ENCODE data around the gene HMCN2. TPM values are rescaled to one million over a fixed set of nuclear protein-coding genes. Genes with fewer than 3 reads are reported as not detected.

HMCN2 gene
- total RNA-seq, 1 donor from 2014 or later, result 0.15 TPM

DNA sequence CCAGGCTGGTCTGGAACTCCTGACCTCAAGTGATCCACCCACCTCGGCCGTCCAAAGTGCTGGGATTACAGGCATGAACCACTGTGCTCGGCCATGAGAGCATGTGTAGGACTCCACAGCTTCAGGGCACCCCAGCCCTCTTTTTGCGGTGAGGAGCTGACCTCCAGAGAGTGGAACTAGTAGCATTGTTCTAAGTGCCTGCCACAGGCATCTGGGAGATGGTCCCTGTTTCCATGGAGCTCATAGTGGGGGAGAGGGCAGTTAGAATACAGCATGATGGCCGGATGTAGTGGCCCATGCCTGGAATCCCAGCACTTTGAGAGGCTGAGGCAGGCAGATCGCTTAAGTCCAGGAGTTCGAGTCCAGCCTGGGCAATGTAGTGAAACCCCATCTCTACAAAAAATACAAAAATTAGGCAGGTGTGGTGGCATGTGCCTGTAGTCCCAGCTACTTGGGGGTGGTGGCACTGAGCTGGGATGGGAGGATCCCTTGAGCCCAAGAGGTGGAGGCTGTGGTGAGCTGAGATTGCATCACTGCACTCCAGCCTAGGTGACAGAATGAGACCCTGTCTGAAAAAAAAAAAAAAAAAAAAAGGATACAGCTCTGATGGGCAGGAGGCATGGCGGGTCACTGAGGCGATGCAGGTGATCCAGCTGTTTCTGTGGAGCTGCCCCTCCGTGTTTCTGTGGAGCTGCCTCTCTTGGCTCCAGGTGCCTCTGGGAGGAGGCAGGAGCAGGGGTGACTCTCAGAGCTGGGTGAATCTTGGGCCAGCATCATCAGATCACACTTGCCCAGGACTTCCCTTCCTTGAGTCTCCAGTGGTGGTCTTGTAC lies 183.4 kb downstream of the HMCN2 start:
- no peaks in the 10 kb centered on the region for H3K9me3 ChIP-seq (ENCODE audit: low read depth)
- Mint-ChIP-seq H3K27me3 (ENCODE audit: insufficient read depth, low read depth) (peaks cover 13% of the 10 kb centered on the region), H3K36me3 (no peaks in the 10 kb centered on the region), H3K27ac (no peak overlapping the region), H3K4me1 (peaks cover 61% of the 10 kb centered on the region), H3K4me3 (peak overlapping the region; percentile 15), H3K9me3 (no peaks in the 10 kb centered on the region)
- TF ChIP-seq, protein P1, sequence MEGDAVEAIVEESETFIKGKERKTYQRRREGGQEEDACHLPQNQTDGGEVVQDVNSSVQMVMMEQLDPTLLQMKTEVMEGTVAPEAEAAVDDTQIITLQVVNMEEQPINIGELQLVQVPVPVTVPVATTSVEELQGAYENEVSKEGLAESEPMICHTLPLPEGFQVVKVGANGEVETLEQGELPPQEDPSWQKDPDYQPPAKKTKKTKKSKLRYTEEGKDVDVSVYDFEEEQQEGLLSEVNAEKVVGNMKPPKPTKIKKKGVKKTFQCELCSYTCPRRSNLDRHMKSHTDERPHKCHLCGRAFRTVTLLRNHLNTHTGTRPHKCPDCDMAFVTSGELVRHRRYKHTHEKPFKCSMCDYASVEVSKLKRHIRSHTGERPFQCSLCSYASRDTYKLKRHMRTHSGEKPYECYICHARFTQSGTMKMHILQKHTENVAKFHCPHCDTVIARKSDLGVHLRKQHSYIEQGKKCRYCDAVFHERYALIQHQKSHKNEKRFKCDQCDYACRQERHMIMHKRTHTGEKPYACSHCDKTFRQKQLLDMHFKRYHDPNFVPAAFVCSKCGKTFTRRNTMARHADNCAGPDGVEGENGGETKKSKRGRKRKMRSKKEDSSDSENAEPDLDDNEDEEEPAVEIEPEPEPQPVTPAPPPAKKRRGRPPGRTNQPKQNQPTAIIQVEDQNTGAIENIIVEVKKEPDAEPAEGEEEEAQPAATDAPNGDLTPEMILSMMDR (IDR thresholded peaks at IDR 0.05), result no peak
- TF ChIP-seq EZH2 (IDR thresholded peaks at IDR 0.05) (no peak), EZH2phosphoT487 (IDR thresholded peaks at IDR 0.05) (no peak)
- DNase-seq (ENCODE audit: low spot score), result no peak
- no peak overlapping the region for H2AFZ ChIP-seq (replicated peaks)
- peaks cover 16% of the 10 kb centered on the region for H4K20me1 ChIP-seq (ENCODE audit: low read depth)
- H3K27ac ChIP-seq, result no peak overlapping the region
- peaks cover 22% of the 10 kb centered on the region for H3K27me3 ChIP-seq
- H3K36me3 ChIP-seq, result no peaks in the 10 kb centered on the region
- H3K9ac ChIP-seq, result no peak overlapping the region
- H3K4me3 ChIP-seq, result no peak overlapping the region
- H3F3A ChIP-seq (ENCODE audit: low read depth), result peaks cover 34% of the 10 kb centered on the region
- no peak overlapping the region for H3K4me2 ChIP-seq
- H3K79me2 ChIP-seq (ENCODE audit: low read depth), result peaks cover 7% of the 10 kb centered on the region
- peaks cover 28% of the 10 kb centered on the region for H3K4me1 ChIP-seq

DNA sequence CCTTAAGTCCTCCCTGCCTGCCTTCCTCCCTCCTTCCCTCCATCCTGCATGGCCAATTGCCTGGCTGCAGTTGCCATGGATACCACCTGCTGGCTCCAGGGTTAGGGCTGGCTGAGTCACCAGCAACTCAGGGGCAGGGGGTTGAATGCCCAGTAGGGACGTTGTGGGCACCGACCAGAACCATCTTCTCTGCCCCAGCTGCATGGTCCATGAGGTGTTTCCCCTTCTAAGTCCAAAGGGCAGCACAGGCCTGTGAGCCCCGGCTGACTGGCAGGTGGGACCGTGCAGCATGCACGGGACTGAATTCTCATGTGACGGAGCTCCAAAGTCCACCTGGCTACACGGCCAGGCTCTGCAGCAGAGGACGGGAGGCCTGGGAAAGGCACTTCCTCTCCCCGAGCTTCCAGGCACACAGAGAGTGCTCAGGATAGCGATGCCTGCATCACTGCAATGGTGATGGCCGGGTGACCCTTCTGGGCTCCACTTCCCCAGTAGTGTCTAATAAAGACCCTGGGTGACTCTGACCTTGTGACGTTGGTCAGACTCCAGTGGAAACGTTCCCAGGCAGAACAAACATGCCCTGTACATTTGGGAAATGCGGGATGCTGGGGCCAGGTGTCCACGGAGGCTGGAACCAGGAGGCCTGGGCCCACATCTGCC lies 184.9 kb downstream of the HMCN2 start:
- H3K9ac ChIP-seq, result no peak overlapping the region
- no peak for TF ChIP-seq EZH2phosphoT487 (IDR thresholded peaks at IDR 0.05)
- no peak for TF ChIP-seq EZH2 (IDR thresholded peaks at IDR 0.05)
- TF ChIP-seq, protein P1 (IDR thresholded peaks at IDR 0.05), result no peak
- Mint-ChIP-seq H3K4me3 (no peak overlapping the region), H3K27me3 (ENCODE audit: insufficient read depth, low read depth) (peaks cover 12% of the 10 kb centered on the region), H3K9me3 (no peaks in the 10 kb centered on the region), H3K4me1 (peaks cover 61% of the 10 kb centered on the region), H3K36me3 (no peaks in the 10 kb centered on the region), H3K27ac (no peak overlapping the region)
- no peak overlapping the region for H2AFZ ChIP-seq (replicated peaks)
- H3K36me3 ChIP-seq, result no peaks in the 10 kb centered on the region
- no peak overlapping the region for H3K4me3 ChIP-seq
- H4K20me1 ChIP-seq (ENCODE audit: low read depth), result peaks cover 13% of the 10 kb centered on the region
- H3F3A ChIP-seq (ENCODE audit: low read depth), result peaks cover 23% of the 10 kb centered on the region
- no peaks in the 10 kb centered on the region for H3K9me3 ChIP-seq (ENCODE audit: low read depth)
- peaks cover 22% of the 10 kb centered on the region for H3K4me1 ChIP-seq
- H3K27ac ChIP-seq, result no peak overlapping the region
- no peak overlapping the region for H3K4me2 ChIP-seq
- H3K79me2 ChIP-seq (ENCODE audit: low read depth), result peaks cover 7% of the 10 kb centered on the region
- DNase-seq (ENCODE audit: low spot score), result no peak
- peaks cover 7% of the 10 kb centered on the region for H3K27me3 ChIP-seq

DNA sequence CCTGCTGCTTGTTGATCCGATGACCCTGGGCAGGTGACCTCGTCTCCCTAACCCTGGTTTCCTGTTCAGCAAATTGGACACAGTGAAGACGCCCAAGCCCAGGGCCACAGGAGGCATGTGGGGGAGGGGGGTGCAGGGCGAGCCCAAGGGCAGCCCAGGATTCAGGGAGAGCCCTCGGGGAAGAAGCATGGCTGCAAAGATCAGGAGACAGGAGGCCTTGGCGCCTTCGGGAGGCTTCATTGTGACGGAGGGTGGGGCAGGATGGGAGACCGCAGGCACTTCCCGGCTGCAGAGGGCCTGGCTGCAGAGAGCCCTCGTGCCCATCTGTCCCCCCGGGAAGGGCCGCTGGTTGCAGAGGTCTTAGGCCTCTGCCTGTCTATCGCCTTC lies 185.4 kb downstream of the HMCN2 start:
- Histone ChIP-seq H3K27me3 (peaks cover 1% of the 10 kb centered on the region), H3K4me3 (no peak overlapping the region), H3K4me1 (peaks cover 17% of the 10 kb centered on the region), H2AFZ (replicated peaks) (no peak overlapping the region), H4K20me1 (ENCODE audit: low read depth) (peaks cover 7% of the 10 kb centered on the region), H3K27ac (no peak overlapping the region), H3K79me2 (ENCODE audit: low read depth) (peaks cover 7% of the 10 kb centered on the region), H3K9me3 (ENCODE audit: low read depth) (no peaks in the 10 kb centered on the region), H3F3A (ENCODE audit: low read depth) (peaks cover 18% of the 10 kb centered on the region), H3K9ac (no peak overlapping the region), H3K4me2 (no peak overlapping the region), H3K36me3 (no peaks in the 10 kb centered on the region)
- DNase-seq (ENCODE audit: low spot score), result no peak
- TF ChIP-seq, protein P1 (IDR thresholded peaks at IDR 0.05), result no peak
- TF ChIP-seq EZH2 (IDR thresholded peaks at IDR 0.05) (no peak), EZH2phosphoT487 (IDR thresholded peaks at IDR 0.05) (no peak)
- H3K36me3 Mint-ChIP-seq, result no peaks in the 10 kb centered on the region
- H3K27ac Mint-ChIP-seq, result no peak overlapping the region
- H3K27me3 Mint-ChIP-seq (ENCODE audit: insufficient read depth, low read depth), result peaks cover 7% of the 10 kb centered on the region
- no peaks in the 10 kb centered on the region for H3K9me3 Mint-ChIP-seq
- no peak overlapping the region for H3K4me3 Mint-ChIP-seq
- peaks cover 56% of the 10 kb centered on the region for H3K4me1 Mint-ChIP-seq

Data from neural progenitor cell (in vitro differentiated cells).